H9 (cell line): Measurements from ENCODE around the gene NSD1. TPM values are rescaled to one million over a fixed set of nuclear protein-coding genes. Genes with fewer than 3 reads are reported as not detected.
"Not testable (repeated sequence)": the region's sequence is repeated elsewhere in the genome, so short reads cannot be mapped to it uniquely, and the experiment has no call there.

Experiments
- DNase-seq: peaks from one replicate; pipeline ENCODE4 v3.0.0-alpha.2; 2017
- H2AFZ ChIP-seq: one replicate; pipeline ENCODE4 v1.6.1; 2013; ENCODE audit warnings: mild to moderate bottlenecking, low read length, control low read depth, moderate library complexity
- H2AK5ac ChIP-seq: 2 replicates; pipeline ENCODE4 v1.6.1; 2013; ENCODE audit warnings: low read length, control low read depth, mixed read lengths; ENCODE audit not compliant: insufficient read length
- H2BK120ac ChIP-seq: one replicate; pipeline ENCODE4 v1.6.1; 2013; ENCODE audit warnings: low read depth, mild to moderate bottlenecking, low read length, control low read depth, inconsistent platforms; ENCODE audit not compliant: poor library complexity, severe bottlenecking
- H2BK12ac ChIP-seq: 2 replicates; pipeline ENCODE4 v1.6.1; 2013; ENCODE audit warnings: low read length, control low read depth, mixed read lengths, low read depth; ENCODE audit not compliant: insufficient read length
- H2BK15ac ChIP-seq: 2 replicates; pipeline ENCODE4 v1.6.1; 2013; ENCODE audit warnings: low read depth, low read length, control low read depth
- H2BK20ac ChIP-seq: one replicate; pipeline ENCODE4 v1.6.1; 2013; ENCODE audit warnings: low read depth, mild to moderate bottlenecking, low read length, control low read depth, inconsistent platforms; ENCODE audit not compliant: poor library complexity, severe bottlenecking
- H2BK5ac ChIP-seq: 2 replicates; pipeline ENCODE4 v1.6.1; 2013; ENCODE audit warnings: low read length, control low read depth, mixed read lengths; ENCODE audit not compliant: insufficient read length
- H3K14ac ChIP-seq: 2 replicates; pipeline ENCODE4 v1.6.1; 2013; ENCODE audit warnings: low read length, control low read depth; ENCODE audit not compliant: insufficient read depth
- H3K18ac ChIP-seq: 2 replicates; pipeline ENCODE4 v1.6.1; 2013; ENCODE audit warnings: low read depth, mild to moderate bottlenecking, mixed read lengths, low read length, control low read depth; ENCODE audit not compliant: insufficient read length
- H3K23ac ChIP-seq: 2 replicates; pipeline ENCODE4 v1.6.1; 2013; ENCODE audit warnings: low read length, control low read depth, mixed read lengths, low read depth; ENCODE audit not compliant: insufficient read length
- H3K23me2 ChIP-seq: 2 replicates; pipeline ENCODE4 v1.6.1; 2013; ENCODE audit warnings: low read depth, mild to moderate bottlenecking, mixed read lengths, low read length, control low read depth; ENCODE audit not compliant: insufficient read length, poor library complexity, severe bottlenecking
- H3K27ac ChIP-seq: 2 replicates; pipeline ENCODE4 v1.5.1; 2013; ENCODE audit warnings: low read length, control low read depth, mixed read lengths, low read depth; ENCODE audit not compliant: insufficient read length
- H3K27me3 ChIP-seq: 2 replicates; pipeline ENCODE4 v1.6.1; 2013; ENCODE audit warnings: low read length, control low read depth, inconsistent platforms; ENCODE audit not compliant: insufficient read depth
- H3K4ac ChIP-seq: 2 replicates; pipeline ENCODE4 v1.6.1; 2013; ENCODE audit warnings: low read depth, mild to moderate bottlenecking, control low read depth, inconsistent platforms, low read length, moderate library complexity
- H3K4me1 ChIP-seq: 2 replicates; pipeline ENCODE4 v1.6.1; 2013; ENCODE audit warnings: low read length, control low read depth, inconsistent platforms; ENCODE audit not compliant: insufficient read depth
- H3K4me2 ChIP-seq: 2 replicates; pipeline ENCODE4 v1.6.1; 2013; ENCODE audit warnings: low read length, control low read depth, mixed read lengths; ENCODE audit not compliant: insufficient read length, insufficient read depth
- H3K56ac ChIP-seq: 2 replicates; pipeline ENCODE4 v1.6.1; 2013; ENCODE audit warnings: low read depth, mild to moderate bottlenecking, mixed read lengths, low read length, control low read depth; ENCODE audit not compliant: insufficient read length
- H3K79me1 ChIP-seq: 2 replicates; pipeline ENCODE4 v1.6.1; 2013; ENCODE audit warnings: low read depth, mild to moderate bottlenecking, moderate library complexity, low read length, control low read depth, inconsistent platforms; ENCODE audit not compliant: insufficient read depth, poor library complexity, severe bottlenecking
- H3K79me2 ChIP-seq: 2 replicates; pipeline ENCODE4 v1.6.1; 2013; ENCODE audit warnings: low read length, control low read depth, inconsistent platforms; ENCODE audit not compliant: insufficient read depth
- H3K9ac ChIP-seq: 2 replicates; pipeline ENCODE4 v1.6.1; 2013; ENCODE audit warnings: low read length, control low read depth, mixed read lengths; ENCODE audit not compliant: insufficient read length; ENCODE audit errors: extremely low read depth
- H3K9me3 ChIP-seq: one replicate; pipeline ENCODE4 v1.6.1; 2013; ENCODE audit warnings: low read depth, low read length, inconsistent platforms; ENCODE audit not compliant: control insufficient read depth
- H3T11ph ChIP-seq: one replicate; pipeline ENCODE4 v1.6.1; 2013; ENCODE audit warnings: mild to moderate bottlenecking, low read length, control low read depth, inconsistent platforms
- H4K20me1 ChIP-seq: one replicate; pipeline ENCODE4 v1.6.1; 2013; ENCODE audit not compliant: control insufficient read depth, insufficient read length, insufficient read depth
- H4K5ac ChIP-seq: 2 replicates; pipeline ENCODE4 v1.6.1; 2013; ENCODE audit warnings: low read depth, mild to moderate bottlenecking, mixed read lengths, low read length, control low read depth; ENCODE audit not compliant: insufficient read length
- H4K8ac ChIP-seq: replicated peaks from 2 replicates; pipeline ENCODE4 v1.6.1; 2013; ENCODE audit warnings: low read length, control low read depth, mixed read lengths, low read depth; ENCODE audit not compliant: insufficient read length
- H4K91ac ChIP-seq: 2 replicates; pipeline ENCODE4 v1.6.1; 2013; ENCODE audit warnings: low read depth, mild to moderate bottlenecking, moderate library complexity, mixed read lengths, low read length, control low read depth; ENCODE audit not compliant: insufficient read length
- H3K27ac Mint-ChIP-seq, 3 experiments: 2 replicates in 2 of 3; 3 replicates in 1 of 3; pipeline ENCODE4 v1.8.0; 2020 to 2021; ENCODE audit warnings: mixed read lengths in 3 of 3, mild to moderate bottlenecking in 1 of 3, moderate library complexity in 1 of 3
- H3K27me3 Mint-ChIP-seq: 2 replicates; pipeline ENCODE4 v1.8.0; 2021; ENCODE audit warnings: low read depth, mild to moderate bottlenecking, moderate library complexity, mixed read lengths
- H3K36me3 Mint-ChIP-seq, 3 experiments: 2 replicates in 2 of 3; 3 replicates in 1 of 3; pipeline ENCODE4 v1.8.0; 2020 to 2021; ENCODE audit warnings: low read depth in 3 of 3, mixed read lengths in 3 of 3; ENCODE audit not compliant: insufficient read depth in 1 of 3
- H3K4me1 Mint-ChIP-seq, 2 experiments: 2 replicates each; pipeline ENCODE4 v1.8.0; 2020; ENCODE audit warnings: mixed read lengths in 2 of 2
- H3K4me3 Mint-ChIP-seq, 2 experiments: 2 replicates in 1 of 2; 3 replicates in 1 of 2; pipeline ENCODE4 v1.8.0; 2020 to 2021; ENCODE audit warnings: mild to moderate bottlenecking in 2 of 2, mixed read lengths in 2 of 2, moderate library complexity in 1 of 2
- H3K9me3 Mint-ChIP-seq, 2 experiments: 2 replicates in 1 of 2; 3 replicates in 1 of 2; pipeline ENCODE4 v1.8.0; 2020; ENCODE audit warnings: mild to moderate bottlenecking in 2 of 2, mixed read lengths in 2 of 2, moderate library complexity in 1 of 2
- WGBS: extraction: QIAGEN DNeasy Blood & Tissue Kit; methylation state at CpG from one replicate; pipeline ENCODE4 v1.1.7; 2013; ENCODE audit warnings: missing lambda C conversion rate, low lambda C conversion rate, mixed read lengths; ENCODE audit not compliant: insufficient read length; ENCODE audit errors: extremely low coverage; 5-methylcytosine and 5-hydroxymethylcytosine counted together
- total RNA-seq: library from RNA; stranded (reverse); gene quantifications from 2 replicates; pipeline ENCODE4 v1.2.1, GENCODE V29; 2021
- TF ChIP-seq, protein P1 (sequence below): fragments of 200-600 bp; sonication (generic); conservative IDR thresholded peaks from 3 replicates; pipeline ENCODE4 v1.8.0; 2021; ENCODE audit warnings: antibody characterized with exemption, mild to moderate bottlenecking

Gene NSD1
- total RNA-seq, 1 experiment from 2014 or later = 213 TPM

DNA sequence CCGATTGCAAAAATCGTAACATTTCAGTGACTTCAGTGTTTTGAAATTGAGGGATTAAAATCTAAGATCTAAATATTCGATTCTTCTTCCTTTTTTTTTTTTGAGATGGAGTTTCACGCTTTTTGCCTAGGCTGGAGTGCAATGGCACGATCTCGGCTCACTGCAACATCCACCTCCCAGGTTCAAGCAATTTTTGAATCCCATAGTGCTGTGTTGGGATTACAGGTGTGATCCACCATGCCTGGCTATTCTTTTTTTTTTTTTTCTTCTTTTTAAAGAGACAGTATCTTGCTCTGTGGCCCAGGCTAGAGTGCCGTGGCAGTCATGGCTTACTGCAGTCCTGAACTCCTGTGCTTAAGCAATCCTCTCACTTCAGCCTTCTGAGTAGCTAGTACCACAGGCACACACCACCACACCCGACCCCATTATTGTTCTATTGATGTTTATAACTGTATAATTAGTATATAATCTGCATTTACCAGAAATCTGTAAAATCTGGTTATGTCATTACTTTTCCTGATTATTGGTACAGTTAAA, 42.7 kb downstream of the NSD1 start:
- no peak overlapping the region for H3K4me2 ChIP-seq
- no peaks in the 10 kb centered on the region for H3K27me3 ChIP-seq
- H3K27ac Mint-ChIP-seq = peak overlapping the region in 2 of 3 experiments; percentile 61 to 77; a peak in 2 of 7 replicates
- peaks cover 5 to 27% (median 20%) of the 10 kb centered on the region in 3 experiments for H3K36me3 Mint-ChIP-seq
- no peak overlapping the region for H2AK5ac ChIP-seq
- no peaks in the 10 kb centered on the region for H3K9me3 ChIP-seq
- no peak overlapping the region for H2BK20ac ChIP-seq
- no peak overlapping the region for H3K9ac ChIP-seq
- no peak overlapping the region for H3K4ac ChIP-seq
- TF ChIP-seq, protein P1, sequence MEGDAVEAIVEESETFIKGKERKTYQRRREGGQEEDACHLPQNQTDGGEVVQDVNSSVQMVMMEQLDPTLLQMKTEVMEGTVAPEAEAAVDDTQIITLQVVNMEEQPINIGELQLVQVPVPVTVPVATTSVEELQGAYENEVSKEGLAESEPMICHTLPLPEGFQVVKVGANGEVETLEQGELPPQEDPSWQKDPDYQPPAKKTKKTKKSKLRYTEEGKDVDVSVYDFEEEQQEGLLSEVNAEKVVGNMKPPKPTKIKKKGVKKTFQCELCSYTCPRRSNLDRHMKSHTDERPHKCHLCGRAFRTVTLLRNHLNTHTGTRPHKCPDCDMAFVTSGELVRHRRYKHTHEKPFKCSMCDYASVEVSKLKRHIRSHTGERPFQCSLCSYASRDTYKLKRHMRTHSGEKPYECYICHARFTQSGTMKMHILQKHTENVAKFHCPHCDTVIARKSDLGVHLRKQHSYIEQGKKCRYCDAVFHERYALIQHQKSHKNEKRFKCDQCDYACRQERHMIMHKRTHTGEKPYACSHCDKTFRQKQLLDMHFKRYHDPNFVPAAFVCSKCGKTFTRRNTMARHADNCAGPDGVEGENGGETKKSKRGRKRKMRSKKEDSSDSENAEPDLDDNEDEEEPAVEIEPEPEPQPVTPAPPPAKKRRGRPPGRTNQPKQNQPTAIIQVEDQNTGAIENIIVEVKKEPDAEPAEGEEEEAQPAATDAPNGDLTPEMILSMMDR = no peak
- no peaks in the 10 kb centered on the region for H3K4me1 ChIP-seq
- H3K56ac ChIP-seq = no peak overlapping the region
- no peak overlapping the region for H3K4me3 Mint-ChIP-seq
- H3K27me3 Mint-ChIP-seq = no peaks in the 10 kb centered on the region
- H3K79me1 ChIP-seq = peaks cover 6% of the 10 kb centered on the region
- H4K5ac ChIP-seq = no peak overlapping the region
- H4K91ac ChIP-seq = no peak overlapping the region
- no peak overlapping the region for H3T11ph ChIP-seq
- H3K79me2 ChIP-seq = peaks cover 27% of the 10 kb centered on the region; the same call in 1 of the 2 replicates
- no peak overlapping the region for H3K27ac ChIP-seq
- H3K23me2 ChIP-seq = no peaks in the 10 kb centered on the region
- H2BK15ac ChIP-seq = no peak overlapping the region
- no peaks in the 10 kb centered on the region for H3K9me3 Mint-ChIP-seq
- H3K14ac ChIP-seq = no peak overlapping the region
- H2BK12ac ChIP-seq = no peak overlapping the region
- no peak overlapping the region for H2BK120ac ChIP-seq
- WGBS = no CpG with 5 or more reads among the region's 8 CpGs
- no peak overlapping the region for H4K8ac ChIP-seq
- H3K18ac ChIP-seq = no peak overlapping the region
- no peak overlapping the region for H2AFZ ChIP-seq
- no peaks in the 10 kb centered on the region for H4K20me1 ChIP-seq
- no peak for DNase-seq
- no peaks in the 10 kb centered on the region; a peak in 1 of 4 replicates for H3K4me1 Mint-ChIP-seq
- no peak overlapping the region for H2BK5ac ChIP-seq
- H3K23ac ChIP-seq = no peak overlapping the region

GRCh38 chr5:177177847-177178437, 44.4 kb downstream of the NSD1 start:
- H2BK120ac ChIP-seq, H2BK12ac ChIP-seq, H3K27me3 ChIP-seq, H3K18ac ChIP-seq, H3K4me1 ChIP-seq, H4K5ac ChIP-seq, H3K27ac Mint-ChIP-seq, H2BK20ac ChIP-seq, H4K20me1 ChIP-seq, H3K27me3 Mint-ChIP-seq, H3K14ac ChIP-seq, H4K91ac ChIP-seq, H3K4ac ChIP-seq, H3K56ac ChIP-seq, H2BK5ac ChIP-seq, H3K79me1 ChIP-seq, H3K4me2 ChIP-seq, H3K9ac ChIP-seq, H3K4me3 Mint-ChIP-seq, H3K23ac ChIP-seq, H3K27ac ChIP-seq, DNase-seq, H3K9me3 ChIP-seq, H3K9me3 Mint-ChIP-seq, H4K8ac ChIP-seq, H2AK5ac ChIP-seq, H3T11ph ChIP-seq, H2BK15ac ChIP-seq, H3K23me2 ChIP-seq, H3K4me1 Mint-ChIP-seq, H2AFZ ChIP-seq: not testable (repeated sequence)
- WGBS = no CpG with 5 or more reads among the region's 9 CpGs
- peaks cover 5 to 29% (median 24%) of the 10 kb centered on the region in 3 experiments for H3K36me3 Mint-ChIP-seq
- H3K79me2 ChIP-seq = peaks cover 30% of the 10 kb centered on the region; the same call in 1 of the 2 replicates
